Measurements from ENCODE around the gene ZNF277. TPM values are rescaled to one million over a fixed set of nuclear protein-coding genes. Genes with fewer than 3 reads are reported as not detected.

Gene ZNF277
- total and polyA plus RNA-seq, 7 experiments from 2014 or later = 19.5 to 38.8 (median 25.9) TPM

- H3K9me3 Mint-ChIP-seq = no peaks in the 10 kb centered on the region
- no peaks in the 10 kb centered on the region for H3K36me3 Mint-ChIP-seq
- peaks cover 30 to 46% (median 33%) of the 10 kb centered on the region in 5 donors for H3K27me3 Mint-ChIP-seq
- Histone ChIP-seq H3K4me1 (ENCODE audit: control insufficient read depth in 2 of 2, insufficient read depth in 2 of 2, low read length in 2 of 2) (no peaks in the 10 kb centered on the region), H3K9me3 (ENCODE audit: control insufficient read depth in 2 of 3, low read length in 3 of 3) (no peaks in the 10 kb centered on the region), H3K27me3 (ENCODE audit: control insufficient read depth in 2 of 2, insufficient read depth in 2 of 2, low read length in 2 of 2) (peaks cover 0 to 6% of the 10 kb centered on the region in 2 donors), H3K4me3 (ENCODE audit: low read length) (no peak overlapping the region), H3K36me3 (ENCODE audit: control insufficient read depth in 2 of 3, insufficient read depth in 3 of 3, low read length in 3 of 3) (no peaks in the 10 kb centered on the region), H3K27ac (ENCODE audit: low read depth, low read length) (no peak overlapping the region)
- intact Hi-C loops (cut with micrococcal nuclease) = no loop called here
- H3K27ac Mint-ChIP-seq = no peak overlapping the region
- ChIA-PET POLR2A (no interaction called here), CTCF (no interaction called here)
- H3K4me3 Mint-ChIP-seq = no peak overlapping the region
- DNase-seq = no peak
- no peak for ATAC-seq
- no peaks in the 10 kb centered on the region for H3K4me1 Mint-ChIP-seq
Measured at GRCh38 chr7:112172870-112173567, 33.5 kb upstream of the ZNF277 start.

GRCh38 chr7:112173568-112173905, 33.0 kb upstream of the ZNF277 start:
- H3K4me3 Mint-ChIP-seq = no peak overlapping the region
- H3K27ac Mint-ChIP-seq = no peak overlapping the region
- ATAC-seq = no peak
- Histone ChIP-seq H3K36me3 (ENCODE audit: control insufficient read depth in 2 of 3, insufficient read depth in 3 of 3, low read length in 3 of 3) (no peaks in the 10 kb centered on the region), H3K27ac (ENCODE audit: low read depth, low read length) (no peak overlapping the region), H3K4me3 (ENCODE audit: low read length) (no peak overlapping the region), H3K27me3 (ENCODE audit: control insufficient read depth in 2 of 2, insufficient read depth in 2 of 2, low read length in 2 of 2) (peaks cover 0 to 6% of the 10 kb centered on the region in 2 donors), H3K9me3 (ENCODE audit: control insufficient read depth in 2 of 3, low read length in 3 of 3) (no peaks in the 10 kb centered on the region), H3K4me1 (ENCODE audit: control insufficient read depth in 2 of 2, insufficient read depth in 2 of 2, low read length in 2 of 2) (no peaks in the 10 kb centered on the region)
- H3K36me3 Mint-ChIP-seq = no peaks in the 10 kb centered on the region
- H3K27me3 Mint-ChIP-seq = peaks cover 33 to 49% (median 36%) of the 10 kb centered on the region in 5 donors
- CTCF ChIA-PET = no interaction called here
- no peak for DNase-seq
- H3K9me3 Mint-ChIP-seq = no peaks in the 10 kb centered on the region
- POLR2A ChIA-PET = no interaction called here
- H3K4me1 Mint-ChIP-seq = no peaks in the 10 kb centered on the region
- intact Hi-C loops (cut with micrococcal nuclease) = no loop called here

GRCh38 chr7:112174192-112174591, 32.3 kb upstream of the ZNF277 start:
- Mint-ChIP-seq H3K4me3 (no peak overlapping the region), H3K9me3 (no peaks in the 10 kb centered on the region), H3K36me3 (no peaks in the 10 kb centered on the region), H3K27ac (no peak overlapping the region), H3K4me1 (no peaks in the 10 kb centered on the region), H3K27me3 (peaks cover 35 to 49% (median 36%) of the 10 kb centered on the region in 5 donors)
- POLR2A ChIA-PET = no interaction called here
- H3K36me3 ChIP-seq (ENCODE audit: control insufficient read depth in 2 of 3, insufficient read depth in 3 of 3, low read length in 3 of 3) = no peaks in the 10 kb centered on the region
- no peak for ATAC-seq
- no peak overlapping the region for H3K4me3 ChIP-seq (ENCODE audit: low read length)
- H3K9me3 ChIP-seq (ENCODE audit: control insufficient read depth in 2 of 3, low read length in 3 of 3) = no peaks in the 10 kb centered on the region
- H3K27ac ChIP-seq (ENCODE audit: low read depth, low read length) = no peak overlapping the region
- no peaks in the 10 kb centered on the region for H3K4me1 ChIP-seq (ENCODE audit: control insufficient read depth in 2 of 2, insufficient read depth in 2 of 2, low read length in 2 of 2)
- no peak for DNase-seq
- intact Hi-C loops (cut with micrococcal nuclease) = no loop called here
- peaks cover 0 to 6% of the 10 kb centered on the region in 2 donors for H3K27me3 ChIP-seq (ENCODE audit: control insufficient read depth in 2 of 2, insufficient read depth in 2 of 2, low read length in 2 of 2)
- CTCF ChIA-PET = no interaction called here

DNA sequence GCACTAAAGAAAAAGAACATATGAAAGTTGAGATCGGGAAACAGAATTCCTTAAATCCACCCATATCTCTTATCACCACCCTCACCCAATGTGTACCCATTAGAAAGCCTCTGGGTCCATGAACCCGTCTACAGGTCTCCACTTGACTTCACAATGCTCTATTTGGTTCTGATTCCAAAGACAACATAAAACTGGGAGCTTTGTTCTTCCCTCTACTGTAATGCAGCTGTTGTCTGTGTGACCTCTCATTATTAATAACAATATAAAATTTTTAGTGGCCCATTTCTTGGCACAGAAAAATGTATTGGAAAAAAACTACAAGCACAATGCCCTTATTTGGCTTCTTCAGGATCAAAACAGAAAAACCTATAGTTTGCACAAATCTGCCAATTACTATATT, 30.3 kb upstream of the ZNF277 start:
- POLR2A ChIA-PET = no interaction called here
- peaks cover 0 to 7% of the 10 kb centered on the region in 2 donors for H3K27me3 ChIP-seq (ENCODE audit: control insufficient read depth in 2 of 2, insufficient read depth in 2 of 2, low read length in 2 of 2)
- no peaks in the 10 kb centered on the region for H3K36me3 Mint-ChIP-seq
- no peaks in the 10 kb centered on the region for H3K36me3 ChIP-seq (ENCODE audit: control insufficient read depth in 2 of 3, insufficient read depth in 3 of 3, low read length in 3 of 3)
- no peak overlapping the region for H3K27ac Mint-ChIP-seq
- H3K4me1 Mint-ChIP-seq = no peaks in the 10 kb centered on the region
- intact Hi-C loops (cut with micrococcal nuclease) = no loop called here
- no peak overlapping the region for H3K4me3 ChIP-seq (ENCODE audit: low read length)
- no peaks in the 10 kb centered on the region for H3K4me1 ChIP-seq (ENCODE audit: control insufficient read depth in 2 of 2, insufficient read depth in 2 of 2, low read length in 2 of 2)
- no peaks in the 10 kb centered on the region for H3K9me3 Mint-ChIP-seq
- CTCF ChIA-PET = no interaction called here
- H3K27ac ChIP-seq (ENCODE audit: low read depth, low read length) = no peak overlapping the region
- no peak for DNase-seq
- H3K4me3 Mint-ChIP-seq = no peak overlapping the region
- no peak for ATAC-seq
- H3K9me3 ChIP-seq (ENCODE audit: control insufficient read depth in 2 of 3, low read length in 3 of 3) = no peaks in the 10 kb centered on the region
- peaks cover 27 to 45% (median 35%) of the 10 kb centered on the region in 5 donors for H3K27me3 Mint-ChIP-seq

DNA sequence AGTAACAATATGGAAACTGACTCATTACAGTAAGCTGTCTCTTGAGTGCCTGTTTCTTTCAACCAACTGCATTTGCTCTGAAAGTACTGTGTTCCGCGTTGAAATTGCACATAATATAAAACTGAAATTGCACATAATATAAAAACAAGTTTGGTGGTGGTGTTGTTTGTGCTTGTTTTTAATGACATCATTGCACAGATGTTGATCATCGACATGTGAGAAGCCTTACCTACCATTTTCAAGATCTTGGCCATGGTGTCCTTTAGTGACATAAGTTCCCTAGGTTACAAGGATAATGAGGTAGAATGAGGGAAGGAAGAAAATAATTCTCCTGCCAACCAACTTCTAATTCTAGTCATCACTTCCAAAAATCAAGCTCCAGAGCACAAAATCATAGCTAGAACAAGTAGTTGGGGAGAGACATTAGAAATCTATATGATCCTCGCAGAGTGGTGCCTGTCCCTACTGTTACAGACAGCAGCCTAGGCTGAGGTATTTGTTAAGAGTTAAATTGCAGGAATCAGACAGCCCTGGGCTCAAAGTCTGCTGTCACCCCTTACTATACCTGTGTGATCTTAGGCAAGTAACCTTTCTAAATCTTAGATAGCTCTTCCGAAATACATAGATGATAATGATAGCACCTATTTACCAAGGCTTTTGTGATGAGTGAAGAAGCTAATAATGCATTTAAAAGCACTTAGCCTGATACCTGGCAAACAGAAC, 29.6 kb upstream of the ZNF277 start:
- CTCF ChIA-PET = interaction anchor here (0.5 kb wide), 1 partner anchor 17 kb away, joined by 3 read pairs; no protein-coding TSS in a partner anchor
- H3K4me1 Mint-ChIP-seq = no peaks in the 10 kb centered on the region
- no peaks in the 10 kb centered on the region for H3K9me3 Mint-ChIP-seq
- Histone ChIP-seq H3K4me3 (ENCODE audit: low read length) (no peak overlapping the region), H3K4me1 (ENCODE audit: control insufficient read depth in 2 of 2, insufficient read depth in 2 of 2, low read length in 2 of 2) (no peaks in the 10 kb centered on the region), H3K36me3 (ENCODE audit: control insufficient read depth in 2 of 3, insufficient read depth in 3 of 3, low read length in 3 of 3) (no peaks in the 10 kb centered on the region), H3K27me3 (ENCODE audit: control insufficient read depth in 2 of 2, insufficient read depth in 2 of 2, low read length in 2 of 2) (peaks cover 0 to 4% of the 10 kb centered on the region in 2 donors), H3K9me3 (ENCODE audit: control insufficient read depth in 2 of 3, low read length in 3 of 3) (no peaks in the 10 kb centered on the region), H3K27ac (ENCODE audit: low read depth, low read length) (no peak overlapping the region)
- POLR2A ChIA-PET = no interaction called here
- ATAC-seq (no peak), DNase-seq (no peak)
- intact Hi-C loops (cut with micrococcal nuclease) = no loop called here
- no peaks in the 10 kb centered on the region for H3K36me3 Mint-ChIP-seq
- no peak overlapping the region for H3K27ac Mint-ChIP-seq
- H3K4me3 Mint-ChIP-seq = no peak overlapping the region
- H3K27me3 Mint-ChIP-seq = peaks cover 23 to 45% (median 35%) of the 10 kb centered on the region in 5 donors

GRCh38 chr7:112180223-112180622, 26.3 kb upstream of the ZNF277 start:
- no peak overlapping the region for H3K27ac ChIP-seq (ENCODE audit: low read depth, low read length)
- CTCF ChIA-PET = no interaction called here
- H3K36me3 Mint-ChIP-seq = no peaks in the 10 kb centered on the region
- no peaks in the 10 kb centered on the region for H3K9me3 Mint-ChIP-seq
- peaks cover 0 to 4% of the 10 kb centered on the region in 2 donors for H3K27me3 ChIP-seq (ENCODE audit: control insufficient read depth in 2 of 2, insufficient read depth in 2 of 2, low read length in 2 of 2)
- H3K36me3 ChIP-seq (ENCODE audit: control insufficient read depth in 2 of 3, insufficient read depth in 3 of 3, low read length in 3 of 3) = no peaks in the 10 kb centered on the region
- H3K9me3 ChIP-seq (ENCODE audit: control insufficient read depth in 2 of 3, low read length in 3 of 3) = no peaks in the 10 kb centered on the region
- no peak overlapping the region for H3K4me3 ChIP-seq (ENCODE audit: low read length)
- intact Hi-C loops (cut with micrococcal nuclease) = no loop called here
- no peak overlapping the region for H3K4me3 Mint-ChIP-seq
- peaks cover 18 to 30% (median 25%) of the 10 kb centered on the region in 5 donors for H3K27me3 Mint-ChIP-seq
- DNase-seq = no peak
- H3K4me1 ChIP-seq (ENCODE audit: control insufficient read depth in 2 of 2, insufficient read depth in 2 of 2, low read length in 2 of 2) = no peaks in the 10 kb centered on the region
- H3K4me1 Mint-ChIP-seq = no peaks in the 10 kb centered on the region
- no peak overlapping the region for H3K27ac Mint-ChIP-seq
- no peak for ATAC-seq
- POLR2A ChIA-PET = no interaction called here

GRCh38 chr7:112182749-112183148, 23.7 kb upstream of the ZNF277 start:
- Mint-ChIP-seq H3K27me3 (peaks cover 6 to 20% (median 17%) of the 10 kb centered on the region in 5 donors), H3K36me3 (no peaks in the 10 kb centered on the region), H3K9me3 (no peaks in the 10 kb centered on the region), H3K4me1 (no peaks in the 10 kb centered on the region), H3K4me3 (no peak overlapping the region), H3K27ac (no peak overlapping the region)
- no peak overlapping the region for H3K4me3 ChIP-seq (ENCODE audit: low read length)
- ATAC-seq (no peak), DNase-seq (no peak)
- no peaks in the 10 kb centered on the region for H3K4me1 ChIP-seq (ENCODE audit: control insufficient read depth in 2 of 2, insufficient read depth in 2 of 2, low read length in 2 of 2)
- peaks cover 0 to 4% of the 10 kb centered on the region in 2 donors for H3K27me3 ChIP-seq (ENCODE audit: control insufficient read depth in 2 of 2, insufficient read depth in 2 of 2, low read length in 2 of 2)
- intact Hi-C loops (cut with micrococcal nuclease) = no loop called here
- CTCF ChIA-PET = no interaction called here
- no peaks in the 10 kb centered on the region for H3K36me3 ChIP-seq (ENCODE audit: control insufficient read depth in 2 of 3, insufficient read depth in 3 of 3, low read length in 3 of 3)
- POLR2A ChIA-PET = interaction anchor here (0.6 kb wide), 1 partner anchor 725 kb away, joined by 3 read pairs; no protein-coding TSS in a partner anchor
- no peak overlapping the region for H3K27ac ChIP-seq (ENCODE audit: low read depth, low read length)
- H3K9me3 ChIP-seq (ENCODE audit: control insufficient read depth in 2 of 3, low read length in 3 of 3) = no peaks in the 10 kb centered on the region
